Type B pancreatic cell (in vitro differentiated cells): ENCODE results near the gene OLIG2. TPM values are rescaled to one million over a fixed set of nuclear protein-coding genes. Genes with fewer than 3 reads are reported as not detected.

Experiments
- DNase-seq: peaks from one replicate; pipeline ENCODE4 v3.0.0; 2021; ENCODE audit warnings: mixed read lengths; ENCODE audit not compliant: unreplicated experiment; ENCODE audit errors: extremely low spot score
- H3K27ac Mint-ChIP-seq: 2 replicates; pipeline ENCODE4 v1.8.0; 2021; ENCODE audit warnings: mild to moderate bottlenecking, mixed read lengths
- H3K27me3 Mint-ChIP-seq: 2 replicates; pipeline ENCODE4 v1.8.0; 2021; ENCODE audit warnings: mixed read lengths
- H3K36me3 Mint-ChIP-seq: 2 replicates; pipeline ENCODE4 v1.8.0; 2021; ENCODE audit warnings: mixed read lengths
- H3K4me1 Mint-ChIP-seq: one replicate; pipeline ENCODE4 v1.8.0; 2021; ENCODE audit warnings: mixed read lengths; ENCODE audit not compliant: unreplicated experiment
- H3K4me3 Mint-ChIP-seq: 2 replicates; pipeline ENCODE4 v1.8.0; 2021; ENCODE audit warnings: mild to moderate bottlenecking, mixed read lengths
- H3K9me3 Mint-ChIP-seq: 2 replicates; pipeline ENCODE4 v1.8.0; 2021; ENCODE audit warnings: mixed read lengths
- CTCF ChIP-seq: fragments of 200-600 bp; sonication (generic); conservative IDR thresholded peaks from 2 replicates; pipeline ENCODE4 v1.5.0; 2021; ENCODE audit warnings: antibody characterized with exemption, mild to moderate bottlenecking
- total RNA-seq: library from RNA; stranded (reverse); gene quantifications from 2 replicates; pipeline ENCODE4 v1.2.1, GENCODE V29; 2021; ENCODE audit warnings: low replicate concordance

Gene OLIG2
- total RNA-seq, 1 donor from 2014 or later = 1.4 TPM

GRCh38 chr21:33071770-33072306, 46.1 kb downstream of the OLIG2 start:
- H3K4me3 Mint-ChIP-seq = peak overlapping the region; percentile 83
- H3K27me3 Mint-ChIP-seq = peaks cover 86% of the 10 kb centered on the region
- peaks cover 4% of the 10 kb centered on the region for H3K4me1 Mint-ChIP-seq
- H3K27ac Mint-ChIP-seq = peak overlapping the region; percentile 16
- peaks cover 5% of the 10 kb centered on the region for H3K9me3 Mint-ChIP-seq
- no peaks in the 10 kb centered on the region for H3K36me3 Mint-ChIP-seq
- DNase-seq = no peak
- TF ChIP-seq CTCF = no peak

- no peak for TF ChIP-seq CTCF
- peaks cover 4% of the 10 kb centered on the region for H3K4me1 Mint-ChIP-seq
- H3K4me3 Mint-ChIP-seq = no peak overlapping the region
- peaks cover 88% of the 10 kb centered on the region for H3K27me3 Mint-ChIP-seq
- H3K9me3 Mint-ChIP-seq = peaks cover under 1% of the 10 kb centered on the region
- no peaks in the 10 kb centered on the region for H3K36me3 Mint-ChIP-seq
- no peak overlapping the region for H3K27ac Mint-ChIP-seq
- DNase-seq = no peak
Observed at GRCh38 chr21:33073636-33074035, 47.9 kb downstream of the OLIG2 start.

GRCh38 chr21:33075128-33075527, 49.4 kb downstream of the OLIG2 start:
- no peak for TF ChIP-seq CTCF
- peak overlapping the region; percentile 42 for H3K4me3 Mint-ChIP-seq
- H3K4me1 Mint-ChIP-seq = peaks cover 4% of the 10 kb centered on the region
- no peaks in the 10 kb centered on the region for H3K9me3 Mint-ChIP-seq
- H3K36me3 Mint-ChIP-seq = no peaks in the 10 kb centered on the region
- peaks cover 83% of the 10 kb centered on the region for H3K27me3 Mint-ChIP-seq
- DNase-seq = no peak
- peak overlapping the region; percentile 80 for H3K27ac Mint-ChIP-seq

GRCh38 chr21:33075596-33076195, 50.0 kb downstream of the OLIG2 start:
- no peaks in the 10 kb centered on the region for H3K9me3 Mint-ChIP-seq
- TF ChIP-seq CTCF = no peak
- H3K4me1 Mint-ChIP-seq = peaks cover 8% of the 10 kb centered on the region
- H3K4me3 Mint-ChIP-seq = peak overlapping the region; percentile 66
- DNase-seq = no peak
- H3K27ac Mint-ChIP-seq = peak overlapping the region; percentile 80
- no peaks in the 10 kb centered on the region for H3K36me3 Mint-ChIP-seq
- H3K27me3 Mint-ChIP-seq = peaks cover 87% of the 10 kb centered on the region

GRCh38 chr21:33076600-33077329, 51.0 kb downstream of the OLIG2 start:
- Mint-ChIP-seq H3K4me3 (no peak overlapping the region), H3K27me3 (peaks cover 79% of the 10 kb centered on the region), H3K4me1 (peaks cover 9% of the 10 kb centered on the region), H3K36me3 (no peaks in the 10 kb centered on the region), H3K9me3 (no peaks in the 10 kb centered on the region), H3K27ac (peak overlapping the region; percentile 80)
- TF ChIP-seq CTCF = no peak
- DNase-seq = no peak

Other genes with a start within 250 kb of the OLIG2 start
- 2.0 and 2.8 TPM in 2 replicates for gene OLIG1, start 44.2 kb downstream of the OLIG2 start, total RNA-seq
- gene IFNAR2, start 204.0 kb downstream of the OLIG2 start, total RNA-seq = 11.0 and 17.0 TPM in 2 replicates
- 13.8 and 19.1 TPM in 2 replicates for gene IL10RB, start 240.4 kb downstream of the OLIG2 start, total RNA-seq